SU-DHL-6 (cell line): ENCODE results near the gene IVNS1ABP.

ENCODE experiments used
- EZH2phosphoT487 ChIP-seq: fragments of 200-600 bp; sonication (generic), shearing (Covaris generic); conservative IDR thresholded peaks from 2 replicates; pipeline ENCODE4 v1.6.1; 2018; ENCODE audit warnings: mild to moderate bottlenecking, antibody characterized with exemption, low read length, moderate library complexity, mixed read lengths
- TF ChIP-seq, protein P1 (sequence below): fragments of 200-600 bp; sonication (generic); IDR thresholded peaks from one replicate; pipeline ENCODE4 v1.5.1; 2017; ENCODE audit warnings: antibody characterized with exemption, mild to moderate bottlenecking, low read length, moderate library complexity; ENCODE audit not compliant: insufficient read depth, poor library complexity, severe bottlenecking

DNA sequence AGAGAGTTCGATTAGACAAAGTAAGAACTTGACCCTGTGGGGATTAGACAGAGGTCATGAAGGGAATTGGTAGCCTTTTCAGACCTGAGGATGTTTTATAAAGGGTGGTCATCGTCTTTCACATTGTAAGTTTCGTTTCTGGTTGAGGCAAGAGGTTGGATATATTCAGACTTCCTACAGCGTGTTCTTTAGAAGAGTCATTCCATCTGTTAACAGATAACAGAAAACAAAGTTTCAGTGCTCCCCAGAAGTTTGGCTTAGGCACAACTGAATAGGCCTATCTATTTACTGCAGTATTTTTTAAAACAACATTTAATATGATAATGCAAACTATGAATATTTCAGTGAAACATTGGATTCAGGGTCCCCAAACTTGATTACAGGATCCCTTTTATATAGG lies 17.1 kb upstream of the IVNS1ABP start:
- no peak for TF ChIP-seq EZH2phosphoT487
- TF ChIP-seq, protein P1, sequence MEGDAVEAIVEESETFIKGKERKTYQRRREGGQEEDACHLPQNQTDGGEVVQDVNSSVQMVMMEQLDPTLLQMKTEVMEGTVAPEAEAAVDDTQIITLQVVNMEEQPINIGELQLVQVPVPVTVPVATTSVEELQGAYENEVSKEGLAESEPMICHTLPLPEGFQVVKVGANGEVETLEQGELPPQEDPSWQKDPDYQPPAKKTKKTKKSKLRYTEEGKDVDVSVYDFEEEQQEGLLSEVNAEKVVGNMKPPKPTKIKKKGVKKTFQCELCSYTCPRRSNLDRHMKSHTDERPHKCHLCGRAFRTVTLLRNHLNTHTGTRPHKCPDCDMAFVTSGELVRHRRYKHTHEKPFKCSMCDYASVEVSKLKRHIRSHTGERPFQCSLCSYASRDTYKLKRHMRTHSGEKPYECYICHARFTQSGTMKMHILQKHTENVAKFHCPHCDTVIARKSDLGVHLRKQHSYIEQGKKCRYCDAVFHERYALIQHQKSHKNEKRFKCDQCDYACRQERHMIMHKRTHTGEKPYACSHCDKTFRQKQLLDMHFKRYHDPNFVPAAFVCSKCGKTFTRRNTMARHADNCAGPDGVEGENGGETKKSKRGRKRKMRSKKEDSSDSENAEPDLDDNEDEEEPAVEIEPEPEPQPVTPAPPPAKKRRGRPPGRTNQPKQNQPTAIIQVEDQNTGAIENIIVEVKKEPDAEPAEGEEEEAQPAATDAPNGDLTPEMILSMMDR, result no peak
